Endothelial cell of umbilical vein (primary cell): ENCODE measurements around the gene PAFAH2.

Experiments used
- EZH2 ChIP-seq: IDR thresholded peaks from 2 replicates; pipeline ENCODE4 v1.6.1; 2012; ENCODE audit warnings: borderline replicate concordance, low read depth, mild to moderate bottlenecking, moderate library complexity, low read length, inconsistent platforms; ENCODE audit not compliant: severe bottlenecking
- FOS ChIP-seq: IDR thresholded peaks from 2 replicates; pipeline ENCODE4 v1.6.1; 2011; ENCODE audit warnings: mild to moderate bottlenecking, low read length, moderate library complexity, borderline replicate concordance; ENCODE audit not compliant: insufficient read depth
- GATA2 ChIP-seq: IDR thresholded peaks from 2 replicates; pipeline ENCODE4 v1.7.0; 2011; ENCODE audit warnings: low read depth, mild to moderate bottlenecking, moderate library complexity, mixed read lengths, low read length; ENCODE audit not compliant: insufficient read length, insufficient read depth
- MYC ChIP-seq: IDR thresholded peaks from one replicate; pipeline ENCODE4 v1.6.1; 2011; ENCODE audit warnings: mild to moderate bottlenecking, low read depth, low read length
- POLR2A ChIP-seq: IDR thresholded peaks from 2 replicates; pipeline ENCODE4 v1.6.1; 2012; ENCODE audit warnings: low read depth, mild to moderate bottlenecking, control low read depth, low read length
- POLR2AphosphoS5 ChIP-seq: IDR thresholded peaks from 2 replicates; pipeline ENCODE4 v1.6.1; 2012; ENCODE audit warnings: low read depth, mild to moderate bottlenecking, control low read depth, low read length, moderate library complexity; ENCODE audit not compliant: insufficient read depth
- TF ChIP-seq, protein P1 (sequence below): IDR thresholded peaks from 2 replicates; pipeline ENCODE4 v1.6.1; 2011; ENCODE audit not compliant: insufficient read depth, insufficient read length
- TF ChIP-seq, protein P2 (sequence below), 2 donors: IDR thresholded peaks; 1 replicate in 1 of 2; 2 replicates in 1 of 2; pipeline ENCODE4 v1.5.1; 2011; ENCODE audit warnings: low read length in 2 of 2, mild to moderate bottlenecking in 2 of 2, moderate library complexity in 2 of 2, control low read depth in 1 of 2, inconsistent platforms in 1 of 2, low read depth in 1 of 2; ENCODE audit not compliant: insufficient read depth in 1 of 2; ENCODE audit errors: extremely low read depth in 1 of 2

DNA sequence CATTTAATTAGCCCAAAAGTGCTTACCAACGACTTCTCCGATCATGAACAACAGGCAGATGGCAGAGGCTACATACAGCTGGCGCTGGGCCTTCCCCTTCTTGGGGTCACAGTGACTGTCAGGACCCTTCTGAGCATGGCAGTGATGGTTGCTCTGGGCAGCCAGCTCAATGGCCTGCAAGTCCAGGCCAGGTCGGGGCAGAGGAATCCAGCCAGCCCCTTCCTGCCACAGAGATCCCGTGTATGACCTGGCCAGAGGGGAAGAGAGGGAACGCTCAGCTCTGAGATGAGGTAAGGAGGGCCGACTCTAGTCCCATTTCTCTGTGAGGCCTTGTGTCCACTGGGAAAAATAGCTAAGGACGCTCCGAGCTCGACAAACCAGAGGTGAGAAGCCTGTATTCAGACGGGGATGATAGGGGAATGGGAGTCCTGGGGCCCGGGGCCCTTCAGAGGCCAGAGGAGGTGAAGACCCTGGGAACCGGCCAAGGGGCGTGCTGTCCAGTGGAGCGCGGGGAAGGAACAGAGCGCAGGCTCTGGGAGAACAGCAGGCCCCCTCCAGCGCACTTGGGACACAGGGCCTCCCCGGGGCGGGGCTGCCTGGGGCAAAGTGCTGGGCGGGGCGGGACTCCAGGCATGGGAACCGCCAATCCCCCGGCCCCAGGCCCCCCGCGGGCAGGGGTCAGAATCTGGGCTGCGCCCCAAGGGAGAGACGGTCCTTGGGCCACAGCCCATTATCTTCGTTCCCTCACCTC is 47.3 kb upstream of the PAFAH2 start:
- TF ChIP-seq, protein P1, sequence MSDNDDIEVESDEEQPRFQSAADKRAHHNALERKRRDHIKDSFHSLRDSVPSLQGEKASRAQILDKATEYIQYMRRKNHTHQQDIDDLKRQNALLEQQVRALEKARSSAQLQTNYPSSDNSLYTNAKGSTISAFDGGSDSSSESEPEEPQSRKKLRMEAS: no peak
- no peak for TF ChIP-seq POLR2A
- no peak for TF ChIP-seq POLR2AphosphoS5
- TF ChIP-seq, protein P2, sequence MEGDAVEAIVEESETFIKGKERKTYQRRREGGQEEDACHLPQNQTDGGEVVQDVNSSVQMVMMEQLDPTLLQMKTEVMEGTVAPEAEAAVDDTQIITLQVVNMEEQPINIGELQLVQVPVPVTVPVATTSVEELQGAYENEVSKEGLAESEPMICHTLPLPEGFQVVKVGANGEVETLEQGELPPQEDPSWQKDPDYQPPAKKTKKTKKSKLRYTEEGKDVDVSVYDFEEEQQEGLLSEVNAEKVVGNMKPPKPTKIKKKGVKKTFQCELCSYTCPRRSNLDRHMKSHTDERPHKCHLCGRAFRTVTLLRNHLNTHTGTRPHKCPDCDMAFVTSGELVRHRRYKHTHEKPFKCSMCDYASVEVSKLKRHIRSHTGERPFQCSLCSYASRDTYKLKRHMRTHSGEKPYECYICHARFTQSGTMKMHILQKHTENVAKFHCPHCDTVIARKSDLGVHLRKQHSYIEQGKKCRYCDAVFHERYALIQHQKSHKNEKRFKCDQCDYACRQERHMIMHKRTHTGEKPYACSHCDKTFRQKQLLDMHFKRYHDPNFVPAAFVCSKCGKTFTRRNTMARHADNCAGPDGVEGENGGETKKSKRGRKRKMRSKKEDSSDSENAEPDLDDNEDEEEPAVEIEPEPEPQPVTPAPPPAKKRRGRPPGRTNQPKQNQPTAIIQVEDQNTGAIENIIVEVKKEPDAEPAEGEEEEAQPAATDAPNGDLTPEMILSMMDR (IDR thresholded peaks at IDR 0.05; ENCODE audit: extremely low read depth in 1 of 2, insufficient read depth in 1 of 2, low read depth in 1 of 2, low read length in 2 of 2): no peak
- TF ChIP-seq EZH2: no peak
- no peak for TF ChIP-seq FOS
- no peak for TF ChIP-seq GATA2
- TF ChIP-seq MYC: no peak
